Right lobe of liver (tissue), 6 donors: ENCODE results near the gene GABRR2. TPM values are rescaled to one million over a fixed set of nuclear protein-coding genes. Genes with fewer than 3 reads are reported as not detected.

ENCODE experiments used
- ATAC-seq, 4 donors: fragments of 200-7000 bp; cut with Tn5 transposase; one replicate each; pipeline ENCODE4 v1.9.1; 2020; ENCODE audit warnings: mild to moderate bottlenecking in 4 of 4, moderate library complexity in 4 of 4
- DNase-seq, 3 donors: peaks; one replicate each; pipeline ENCODE4 v3.0.0-alpha.2; 2020
- H3K27ac ChIP-seq, 3 donors: fragments of 200-600 bp; one replicate each; pipeline ENCODE4 v1.8.0; 2022
- H3K27me3 ChIP-seq, 2 donors: fragments of 200-600 bp; one replicate each; pipeline ENCODE4 v1.8.0; 2022
- H3K36me3 ChIP-seq, 4 donors: fragments of 200-600 bp; sonication (generic) in 1 of 4; one replicate each; pipeline versions ENCODE4 v1.5.1 to v1.8.0; 2017 to 2022; ENCODE audit warnings: control low read depth in 1 of 4
- H3K4me1 ChIP-seq, 4 donors: fragments of 200-600 bp; sonication (generic) in 1 of 4; one replicate each; pipeline versions ENCODE4 v1.5.1 to v1.8.0; 2017 to 2022; ENCODE audit warnings: control low read depth in 1 of 4
- H3K4me3 ChIP-seq, 3 donors: fragments of 200-600 bp; one replicate each; pipeline ENCODE4 v1.8.0; 2022
- H3K9me3 ChIP-seq, 4 donors: fragments of 200-600 bp; sonication (generic) in 1 of 4; one replicate each; pipeline versions ENCODE4 v1.5.1 to v1.8.0; 2017 to 2022; ENCODE audit warnings: control low read depth in 1 of 4
- CTCF ChIP-seq, 4 donors: fragments of 200-600 bp in 3 of 4; fragments of 450-650 bp in 1 of 4; IDR thresholded peaks; one replicate each; pipeline versions ENCODE4 v1.5.1 to v1.8.0; 2016 to 2022; ENCODE audit warnings: antibody characterized with exemption in 4 of 4, mild to moderate bottlenecking in 2 of 4
- POLR2A ChIP-seq: fragments of 450-650 bp; IDR thresholded peaks from one replicate; pipeline ENCODE4 v1.6.1; 2017; ENCODE audit warnings: antibody characterized with exemption, mild to moderate bottlenecking
- WGBS: methylation state at CpG from one replicate; pipeline ENCODE4 v1.1.6; 2018; ENCODE audit warnings: low coverage, low lambda C conversion rate; ENCODE audit not compliant: insufficient coverage; ENCODE audit errors: missing lambda C conversion rate; 5-methylcytosine and 5-hydroxymethylcytosine counted together
- intact Hi-C, 2 donors: fragments of 100-400 bp; cut with DNase I; formaldehyde crosslinking; loops; one replicate each; pipeline versions ENCODE4 v1.11.2 to v1.14.1; 2022
- total RNA-seq, 6 experiments: library from RNA; depleted of rRNA in 2 of 6; stranded (reverse); fragments of >200 nt in 2 of 6; fragmentation: NEBNext Ultra II Directional in 3 of 6; extraction: Animal tissue kit (Norgen Biotek cat#: 25700) in 3 of 6; gene quantifications; one replicate each; pipeline versions ENCODE4 v1.1.0 to v1.2.4, GENCODE V29; 2016 to 2023
- donor health status: DM: no; HTN: yes; CAD: no.
- donor health status: DM: no; HTN: no; CAD: no.
- donor health status: DM: no; HTN: no; CAD: no.
- donor health status: DM: no; HTN: yes; CAD: no.
- donor health status: DM: no; HTN: yes; CAD: no.

Gene GABRR2
- total RNA-seq, 6 experiments from 2014 or later: 0.20 to 1.2 (median 0.56) TPM

- Histone ChIP-seq H3K27ac (no peak overlapping the region), H3K9me3 (no peaks in the 10 kb centered on the region), H3K4me3 (no peak overlapping the region), H3K4me1 (no peaks in the 10 kb centered on the region), H3K36me3 (peaks cover 5 to 56% (median 13%) of the 10 kb centered on the region in 4 donors), H3K27me3 (no peaks in the 10 kb centered on the region)
- intact Hi-C loops: no loop called here
- TF ChIP-seq CTCF (IDR thresholded peaks at IDR 0.05): no peak
- no peak for TF ChIP-seq POLR2A
- DNase-seq (no peak), ATAC-seq (no peak)
- 96% methylated on average over 2 of the region's 2 CpGs for WGBS
These were observed 24.5 kb upstream of the GABRR2 start for GRCh38 chr6:89339565-89339964.

- intact Hi-C loops: no loop called here
- TF ChIP-seq CTCF (IDR thresholded peaks at IDR 0.05): no peak
- TF ChIP-seq POLR2A: no peak
- ATAC-seq (no peak), DNase-seq (no peak)
- H3K4me3 ChIP-seq: no peak overlapping the region
- peaks cover 0 to 62% (median 20%) of the 10 kb centered on the region in 4 donors for H3K36me3 ChIP-seq
- 78% methylated on average over 3 of the region's 3 CpGs for WGBS
- H3K9me3 ChIP-seq: no peaks in the 10 kb centered on the region
- no peak overlapping the region for H3K27ac ChIP-seq
- no peaks in the 10 kb centered on the region for H3K27me3 ChIP-seq
- no peaks in the 10 kb centered on the region for H3K4me1 ChIP-seq
These were observed 20.1 kb upstream of the GABRR2 start for GRCh38 chr6:89335164-89335563.

GRCh38 chr6:89330910-89331309, 15.8 kb upstream of the GABRR2 start:
- Histone ChIP-seq H3K4me3 (no peak overlapping the region), H3K4me1 (no peaks in the 10 kb centered on the region), H3K27me3 (no peaks in the 10 kb centered on the region), H3K27ac (no peak overlapping the region), H3K9me3 (no peaks in the 10 kb centered on the region), H3K36me3 (peaks cover 0 to 51% (median 20%) of the 10 kb centered on the region in 4 donors)
- no peak for ATAC-seq
- DNase-seq: no peak
- intact Hi-C loops: no loop called here
- 100% methylated on average over 1 of the region's 1 CpG for whole genome bisulfite sequencing
- TF ChIP-seq CTCF (IDR thresholded peaks at IDR 0.05) (no peak), POLR2A (no peak)

GRCh38 chr6:89328976-89329375, 13.9 kb upstream of the GABRR2 start:
- Histone ChIP-seq H3K36me3 (peaks cover 0 to 34% (median 13%) of the 10 kb centered on the region in 4 donors), H3K27ac (no peak overlapping the region), H3K27me3 (no peaks in the 10 kb centered on the region), H3K4me1 (peaks cover 0 to 2% (median 0%) of the 10 kb centered on the region in 4 donors), H3K9me3 (no peaks in the 10 kb centered on the region), H3K4me3 (no peak overlapping the region)
- DNase-seq: no peak
- ATAC-seq: no peak
- 100% methylated on average over 1 of the region's 1 CpG for WGBS
- TF ChIP-seq POLR2A (no peak), CTCF (IDR thresholded peaks at IDR 0.05) (no peak)
- intact Hi-C loops: no loop called here

GRCh38 chr6:89324304-89324703, 9.2 kb upstream of the GABRR2 start:
- Histone ChIP-seq H3K4me1 (peaks cover 0 to 6% (median 0%) of the 10 kb centered on the region in 4 donors), H3K27me3 (no peaks in the 10 kb centered on the region), H3K27ac (no peak overlapping the region), H3K4me3 (no peak overlapping the region), H3K9me3 (no peaks in the 10 kb centered on the region), H3K36me3 (peaks cover 0 to 10% (median 4%) of the 10 kb centered on the region in 4 donors)
- intact Hi-C loops: no loop called here
- DNase-seq: no peak
- TF ChIP-seq POLR2A (no peak), CTCF (IDR thresholded peaks at IDR 0.05) (no peak)
- ATAC-seq: peak in 2 of 4 donors; percentile 54 to 60
- WGBS: 31% methylated on average over 3 of the region's 3 CpGs
